Skeletal muscle tissue (tissue), 4 donors: ENCODE data around the gene CREBRF. TPM values are rescaled to one million over a fixed set of nuclear protein-coding genes. Genes with fewer than 3 reads are reported as not detected.
"Not testable (repeated sequence)": the region's sequence is repeated elsewhere in the genome, so short reads cannot be mapped to it uniquely, and the experiment has no call there.

Experiments used
- H3K27ac ChIP-seq: one replicate; pipeline ENCODE4 v1.7.0; 2013; ENCODE audit warnings: mild to moderate bottlenecking, low read depth, low read length, inconsistent platforms
- H3K27me3 ChIP-seq, 3 donors: one replicate each; pipeline ENCODE4 v1.7.0; 2013; ENCODE audit warnings: low read length in 3 of 3; ENCODE audit not compliant: control insufficient read depth in 3 of 3, insufficient read depth in 3 of 3
- H3K36me3 ChIP-seq, 3 donors: one replicate each; pipeline ENCODE4 v1.7.0; 2013; ENCODE audit warnings: low read length in 3 of 3; ENCODE audit not compliant: control insufficient read depth in 3 of 3, insufficient read depth in 3 of 3
- H3K4me1 ChIP-seq, 3 donors: one replicate each; pipeline ENCODE4 v1.7.0; 2013; ENCODE audit warnings: low read length in 3 of 3, mild to moderate bottlenecking in 3 of 3; ENCODE audit not compliant: control insufficient read depth in 3 of 3, insufficient read depth in 3 of 3
- H3K4me3 ChIP-seq, 3 donors: one replicate each; pipeline ENCODE4 v1.7.0; 2013; ENCODE audit warnings: low read length in 3 of 3
- H3K9ac ChIP-seq, 3 donors: one replicate each; pipeline ENCODE4 v1.7.0; 2013; ENCODE audit warnings: low read length in 3 of 3, mild to moderate bottlenecking in 3 of 3, moderate library complexity in 2 of 3, low read depth in 1 of 3
- H3K9me3 ChIP-seq, 3 donors: one replicate each; pipeline ENCODE4 v1.7.0; 2013; ENCODE audit warnings: low read length in 3 of 3; ENCODE audit not compliant: control insufficient read depth in 3 of 3
- total RNA-seq: library from RNA; depleted of rRNA; stranded (reverse); fragments of >200 nt; gene quantifications from one replicate; pipeline ENCODE4 v1.2.3, GENCODE V29; 2014
- donor health status: Osteomylitis.

CREBRF gene
- total RNA-seq, 1 donor from 2014 or later: 12.0 TPM

DNA sequence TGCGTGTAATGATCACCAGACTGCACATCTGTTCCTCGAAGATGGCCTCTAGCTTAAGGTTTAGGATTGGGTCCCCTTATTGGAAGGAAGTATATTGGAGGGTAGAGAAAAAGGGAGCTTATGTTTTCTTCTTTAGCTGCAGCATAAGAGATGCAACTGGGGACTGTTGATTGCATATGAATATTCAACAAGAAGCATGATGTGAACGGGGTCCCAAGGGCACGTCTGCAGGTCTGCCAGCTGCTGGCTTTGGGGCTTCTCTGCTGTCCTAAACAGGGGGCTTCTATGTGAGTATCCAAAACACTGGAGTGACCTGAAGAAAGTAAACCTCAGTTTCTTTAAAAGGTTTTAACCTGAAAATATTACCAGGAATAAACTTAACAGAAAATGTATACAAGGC is 84.6 kb downstream of the CREBRF start:
- no peaks in the 10 kb centered on the region for H3K9me3 ChIP-seq
- no peak overlapping the region for H3K9ac ChIP-seq
- H3K4me1 ChIP-seq: peaks cover 5 to 10% (median 5%) of the 10 kb centered on the region in 3 donors
- no peak overlapping the region for H3K4me3 ChIP-seq
- no peak overlapping the region for H3K27ac ChIP-seq
- H3K36me3 ChIP-seq: peaks cover 0 to 19% (median 0%) of the 10 kb centered on the region in 3 donors
- no peaks in the 10 kb centered on the region for H3K27me3 ChIP-seq

DNA sequence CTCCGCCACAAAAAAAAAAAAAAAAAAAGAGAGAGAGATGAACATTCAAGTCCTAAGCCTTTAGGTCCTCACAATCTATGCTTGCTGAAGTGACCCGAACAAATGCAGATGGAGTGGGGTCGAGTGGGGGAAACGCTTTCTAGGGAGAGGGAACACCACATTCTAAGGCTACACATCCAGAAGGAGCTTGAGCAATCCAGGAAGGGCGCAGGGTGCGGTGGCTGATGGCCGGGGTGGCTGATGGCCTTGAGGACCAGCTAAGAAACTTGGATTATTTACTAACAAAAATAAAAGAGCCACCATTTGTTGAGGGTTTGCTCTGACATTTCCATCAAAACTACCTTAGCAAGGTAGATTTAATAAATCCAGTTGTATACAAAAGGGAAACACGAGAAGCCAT is 87.4 kb downstream of the CREBRF start:
- Histone ChIP-seq H3K4me3 (no peak overlapping the region), H3K27me3 (no peaks in the 10 kb centered on the region), H3K9ac (peak overlapping the region in 1 of 3 donors; percentile 28), H3K4me1 (peaks cover 5 to 10% (median 5%) of the 10 kb centered on the region in 3 donors), H3K27ac (no peak overlapping the region), H3K36me3 (peaks cover 4 to 16% (median 6%) of the 10 kb centered on the region in 3 donors), H3K9me3 (no peaks in the 10 kb centered on the region)

DNA sequence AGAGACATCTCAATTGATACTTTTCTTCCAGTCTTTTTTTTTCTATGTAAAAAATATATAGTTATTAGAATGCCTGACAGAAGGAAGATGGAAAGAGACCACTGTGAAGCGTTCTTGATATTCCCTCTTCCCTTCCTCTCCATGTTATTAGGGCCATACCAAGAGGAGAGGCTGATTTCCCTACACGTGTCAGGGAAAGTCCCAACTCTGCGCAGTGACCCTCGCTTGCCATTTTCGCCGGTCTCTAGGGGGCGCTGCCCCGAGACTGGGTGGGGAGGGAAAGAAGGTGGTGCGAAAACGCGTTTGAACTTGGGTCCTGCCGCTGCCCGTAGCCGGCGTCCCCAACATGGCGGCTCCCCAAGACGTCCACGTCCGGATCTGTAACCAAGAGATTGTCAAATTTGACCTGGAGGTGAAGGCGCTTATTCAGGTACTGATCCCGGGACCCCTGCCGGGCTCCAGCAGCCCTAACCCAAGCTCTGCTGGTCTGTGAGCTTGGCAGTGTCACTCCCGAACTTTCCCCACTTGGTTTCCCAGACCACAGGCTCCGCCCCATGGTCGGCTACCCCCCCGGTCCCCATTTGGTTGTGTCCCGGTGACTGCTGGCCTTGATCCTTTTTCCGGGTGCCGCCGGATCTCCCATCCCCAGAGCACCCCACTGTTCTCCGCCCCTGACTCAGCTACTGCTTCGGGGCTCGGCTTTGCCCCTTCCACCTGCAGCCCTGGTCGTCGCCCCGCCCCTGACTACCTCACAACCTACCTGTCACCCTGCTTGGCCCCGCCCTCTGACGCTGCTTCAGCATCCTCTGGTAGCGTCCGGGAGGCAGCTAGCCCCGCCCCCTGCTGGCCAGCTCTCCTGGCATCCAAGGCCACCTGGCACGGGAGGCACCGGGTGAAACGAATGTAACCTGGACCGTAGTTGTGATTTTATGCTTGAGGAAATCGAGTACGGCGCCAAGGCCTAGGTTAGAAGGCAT is 88.3 kb downstream of the CREBRF start, which contains the start of gene BNIP1:
BNIP1 (plus strand) TSS at position 332 of the 977 bp plus-strand sequence; CDS start at position 347, 15 bp downstream.
- Histone ChIP-seq H3K36me3 (peaks cover 9 to 12% (median 9%) of the 10 kb centered on the region in 3 donors), H3K27me3 (no peaks in the 10 kb centered on the region), H3K9ac (peak within 1 kb of the TSS; percentile 85 to 95 (median 88)), H3K4me1 (peaks cover 5 to 10% (median 5%) of the 10 kb centered on the region in 3 donors), H3K4me3 (peak within 1 kb of the TSS; percentile 90 to 97 (median 90)), H3K9me3 (no peaks in the 10 kb centered on the region), H3K27ac (peak within 1 kb of the TSS; percentile 83)

DNA sequence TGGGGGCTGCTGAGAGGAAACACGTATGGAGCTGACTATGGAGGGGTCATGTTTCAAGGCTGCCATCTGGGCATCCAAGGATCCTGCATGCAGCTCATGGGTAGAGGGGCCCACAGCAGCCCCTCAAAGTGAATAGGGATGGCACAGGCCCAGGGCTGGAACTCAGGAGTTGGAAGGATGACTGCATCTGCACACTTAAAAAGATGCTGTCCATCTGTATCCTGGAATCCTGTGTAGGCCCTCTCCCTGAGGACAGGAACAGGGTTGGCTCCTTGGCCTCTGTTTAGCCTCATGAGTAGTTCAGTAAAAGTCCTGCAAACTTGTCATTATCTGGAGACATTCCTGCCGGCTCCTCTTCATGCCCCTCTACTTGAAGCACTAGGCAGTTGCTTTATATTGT is 92.2 kb downstream of the CREBRF start:
- Histone ChIP-seq H3K4me1 (peaks cover 5 to 10% (median 5%) of the 10 kb centered on the region in 3 donors), H3K4me3 (no peak overlapping the region), H3K9ac (no peak overlapping the region), H3K27me3 (no peaks in the 10 kb centered on the region), H3K27ac (no peak overlapping the region), H3K9me3 (no peaks in the 10 kb centered on the region), H3K36me3 (peaks cover 9 to 11% (median 11%) of the 10 kb centered on the region in 3 donors)

DNA sequence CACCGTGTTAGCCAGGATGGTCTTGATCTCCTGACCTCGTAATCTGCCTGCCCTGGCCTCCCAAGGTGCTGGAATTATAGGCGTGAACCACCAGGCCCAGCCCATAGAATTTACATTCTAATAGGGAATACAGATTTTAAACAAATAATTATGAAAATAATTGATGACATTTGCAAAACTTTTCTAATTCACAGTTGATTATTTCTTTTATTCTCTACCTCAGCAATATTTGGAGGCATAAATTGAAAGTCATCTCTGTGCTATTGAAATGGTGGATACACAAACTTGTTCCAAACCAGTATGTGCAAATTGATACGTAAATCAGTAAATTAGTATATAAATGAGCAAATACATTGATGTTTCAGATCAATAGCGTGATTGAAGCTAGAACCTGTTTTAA is 96.4 kb downstream of the CREBRF start:
- no peaks in the 10 kb centered on the region for H3K9me3 ChIP-seq
- H3K27me3 ChIP-seq: no peaks in the 10 kb centered on the region
- no peaks in the 10 kb centered on the region for H3K4me1 ChIP-seq
- no peak overlapping the region for H3K4me3 ChIP-seq
- H3K36me3 ChIP-seq: peaks cover 20 to 30% (median 25%) of the 10 kb centered on the region in 3 donors
- no peak overlapping the region for H3K27ac ChIP-seq
- no peak overlapping the region for H3K9ac ChIP-seq

DNA sequence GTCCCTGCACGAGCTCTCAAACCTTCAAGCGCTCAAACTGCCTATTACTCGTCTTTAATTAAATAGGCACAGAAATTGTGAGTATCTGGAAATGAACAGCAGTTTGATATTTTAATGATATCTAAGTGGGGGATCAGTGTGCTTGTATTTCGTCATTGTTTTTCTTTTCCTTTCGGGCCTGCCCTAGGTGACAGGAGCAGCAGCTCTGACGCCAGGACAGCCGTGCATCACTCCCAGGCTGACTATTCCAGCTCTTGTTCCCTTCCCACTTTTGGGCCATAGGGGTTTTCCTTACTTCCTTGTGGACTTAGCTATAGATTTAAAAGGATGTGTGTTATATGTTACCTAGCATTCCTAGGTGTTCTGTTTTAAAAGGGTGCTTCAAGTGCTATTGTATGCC is 97.7 kb downstream of the CREBRF start:
- H3K36me3 ChIP-seq: peaks cover 23 to 28% (median 26%) of the 10 kb centered on the region in 3 donors
- no peak overlapping the region for H3K9ac ChIP-seq
- no peaks in the 10 kb centered on the region for H3K4me1 ChIP-seq
- no peaks in the 10 kb centered on the region for H3K27me3 ChIP-seq
- H3K9me3 ChIP-seq: no peaks in the 10 kb centered on the region
- H3K27ac ChIP-seq: no peak overlapping the region
- no peak overlapping the region for H3K4me3 ChIP-seq

DNA sequence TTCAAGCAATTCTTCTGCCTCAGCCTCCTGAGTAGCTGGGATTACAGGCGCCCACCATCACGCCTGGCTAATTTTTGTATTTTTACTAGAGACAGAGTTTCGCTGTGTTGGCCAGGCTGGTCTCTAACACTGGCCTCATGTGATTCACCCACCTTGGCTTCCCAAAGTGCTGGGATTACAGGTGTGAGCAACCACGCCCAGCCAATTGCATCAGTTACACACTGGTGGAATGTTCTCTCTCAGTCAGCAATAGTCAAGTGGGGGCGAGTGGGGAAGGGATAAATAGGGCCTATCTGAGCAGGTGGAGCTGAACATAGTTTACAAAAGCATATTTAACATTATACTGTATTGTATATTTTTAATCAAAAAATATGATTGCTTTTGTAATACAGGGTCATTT is 98.5 kb downstream of the CREBRF start:
- H3K27me3 ChIP-seq, H3K4me3 ChIP-seq, H3K27ac ChIP-seq, H3K9me3 ChIP-seq, H3K9ac ChIP-seq, H3K4me1 ChIP-seq: not testable (repeated sequence)
- peaks cover 21 to 29% (median 26%) of the 10 kb centered on the region in 3 donors for H3K36me3 ChIP-seq

DNA sequence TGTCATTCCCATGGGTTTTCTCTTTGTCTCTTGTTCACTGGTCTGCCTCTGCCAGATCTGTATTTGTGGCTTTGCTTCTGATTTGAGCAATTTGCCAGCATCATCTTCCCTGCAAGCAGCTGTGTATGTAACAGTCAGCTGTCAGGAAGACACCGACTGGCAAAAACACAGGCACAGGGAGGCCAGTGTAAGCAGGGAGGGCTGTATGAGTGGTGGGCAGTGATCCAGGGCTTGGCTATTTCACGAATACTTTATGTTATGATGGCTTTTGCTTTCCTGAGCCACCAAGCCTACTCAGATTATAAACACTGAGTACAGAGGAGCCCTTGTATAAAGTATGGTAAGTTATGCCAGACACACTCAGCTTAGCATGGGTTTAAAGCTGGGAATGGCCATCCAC is 99.8 kb downstream of the CREBRF start:
- Histone ChIP-seq H3K36me3 (peaks cover 30 to 39% (median 37%) of the 10 kb centered on the region in 3 donors), H3K4me1 (no peaks in the 10 kb centered on the region), H3K27ac (no peak overlapping the region), H3K9me3 (no peaks in the 10 kb centered on the region), H3K4me3 (no peak overlapping the region), H3K27me3 (no peaks in the 10 kb centered on the region), H3K9ac (no peak overlapping the region)

DNA sequence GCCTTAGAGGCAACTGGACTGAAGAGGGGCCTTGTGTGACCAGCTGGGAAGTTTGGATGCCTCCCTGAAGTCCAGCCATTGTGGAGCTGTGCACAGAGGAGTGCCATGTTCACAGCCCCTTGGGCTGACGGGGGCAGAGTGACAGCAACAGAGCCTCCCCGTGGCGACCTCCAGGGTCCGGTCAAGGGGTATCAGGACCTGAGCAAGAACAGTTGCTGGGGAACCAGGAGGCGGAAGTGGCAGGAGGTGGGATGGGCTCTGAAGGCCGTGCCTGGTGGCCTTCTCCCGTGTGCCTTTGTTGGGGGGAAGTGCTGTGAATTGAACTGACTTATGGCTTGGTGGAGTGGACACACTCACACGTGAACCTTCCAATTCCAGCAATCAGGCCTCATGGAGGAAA is 102.2 kb downstream of the CREBRF start:
- peaks cover 44 to 54% (median 47%) of the 10 kb centered on the region in 3 donors for H3K36me3 ChIP-seq
- no peaks in the 10 kb centered on the region for H3K9me3 ChIP-seq
- H3K4me3 ChIP-seq: no peak overlapping the region
- H3K27me3 ChIP-seq: no peaks in the 10 kb centered on the region
- no peak overlapping the region for H3K9ac ChIP-seq
- no peak overlapping the region for H3K27ac ChIP-seq
- no peaks in the 10 kb centered on the region for H3K4me1 ChIP-seq

DNA sequence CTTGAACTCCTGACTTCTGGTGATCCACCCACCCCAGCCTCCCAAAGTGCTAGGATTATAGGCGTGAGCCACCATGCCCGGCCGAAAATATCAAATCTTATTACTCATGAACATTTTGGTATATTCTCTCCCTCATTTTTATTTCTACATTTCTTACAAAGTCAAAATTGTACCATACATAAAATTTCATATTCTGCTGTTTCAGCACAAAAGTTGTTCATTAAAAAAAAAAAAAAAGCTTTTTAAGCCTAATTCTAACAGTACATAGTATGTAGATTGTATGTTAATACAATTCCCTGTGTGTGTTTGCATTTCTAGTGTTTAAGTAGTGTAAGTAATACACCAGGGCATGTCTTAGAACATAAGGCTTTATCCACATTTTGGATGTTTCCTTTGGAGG is 103.1 kb downstream of the CREBRF start:
- peaks cover 48 to 55% (median 53%) of the 10 kb centered on the region in 3 donors for H3K36me3 ChIP-seq
- no peak overlapping the region for H3K9ac ChIP-seq
- H3K27me3 ChIP-seq: no peaks in the 10 kb centered on the region
- H3K9me3 ChIP-seq: no peaks in the 10 kb centered on the region
- H3K4me3 ChIP-seq: no peak overlapping the region
- H3K4me1 ChIP-seq: no peaks in the 10 kb centered on the region
- H3K27ac ChIP-seq: no peak overlapping the region
